Esophagus muscularis mucosa (tissue), 4 donors: ENCODE data around the gene NSMCE1.

ENCODE experiments used
- CTCF ChIP-seq, 3 experiments: fragments of 200-600 bp in 2 of 3; fragments of 450-650 bp in 1 of 3; sonication (generic) in 2 of 3; IDR thresholded peaks; one replicate each; pipeline ENCODE4 v1.5.1; 2017 to 2019; ENCODE audit warnings: antibody characterized with exemption in 3 of 3, mild to moderate bottlenecking in 2 of 3, moderate library complexity in 1 of 3
- EP300 ChIP-seq: sonication (generic); formaldehyde crosslinking; IDR thresholded peaks from one replicate; pipeline ENCODE4 v1.6.1; 2017; ENCODE audit warnings: antibody characterized with exemption
- POLR2A ChIP-seq: fragments of 450-650 bp; IDR thresholded peaks from one replicate; pipeline ENCODE4 v1.6.1; 2017; ENCODE audit warnings: antibody characterized with exemption, moderate library complexity, mild to moderate bottlenecking, low read depth

DNA sequence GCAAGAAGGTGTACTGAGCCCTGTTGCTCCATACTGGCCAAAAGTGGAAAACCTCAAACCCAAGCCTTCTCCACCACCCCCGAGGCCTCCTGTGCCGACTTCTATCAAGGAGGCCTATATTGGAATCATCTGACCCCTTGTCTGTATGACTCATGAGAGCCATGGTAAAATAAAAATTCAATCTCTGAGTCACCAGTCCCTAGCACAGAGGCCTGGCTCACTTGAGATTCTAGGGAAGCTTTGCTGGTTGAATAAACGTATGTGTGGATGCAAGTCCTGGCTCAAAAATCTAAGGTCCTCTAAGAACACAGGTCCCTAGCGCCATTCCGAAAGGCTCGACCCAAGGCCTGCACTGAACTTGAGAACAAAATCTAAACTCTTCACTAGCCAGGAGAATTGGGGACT is 15.0 kb downstream of the NSMCE1 start:
- TF ChIP-seq EP300 (no peak), CTCF (IDR thresholded peaks at IDR 0.05) (no peak), POLR2A (no peak)
